ENCODE results near the gene ZMIZ1. TPM values are rescaled to one million over a fixed set of nuclear protein-coding genes. Genes with fewer than 3 reads are reported as not detected.
A peak's percentile ranks its signal among the peaks of the same experiment; 100 is the strongest.

Gene ZMIZ1
- polyA plus RNA-seq, 2 of the 4 experiments (the other 2 are of a cell fraction), result 8.1 to 30.3 TPM

- Histone ChIP-seq H3K4me2 (peak overlapping the region; percentile 68), H3K4me3 (no peak overlapping the region), H3K4me1 (peaks cover 100% of the 10 kb centered on the region), H3K9me3 (no peaks in the 10 kb centered on the region), H3K27ac (peak overlapping the region; percentile 98 to 99)
- TF ChIP-seq FOXS1 (CRISPR knock-in tag; IDR thresholded peaks at IDR 0.05) (no peak), BCL3 (IDR thresholded peaks at IDR 0.05) (no peak), NFE2L2 (conservative IDR thresholded peaks at IDR 0.05; ENCODE audit: low read length) (no peak), FOSB (CRISPR knock-in tag; IDR thresholded peaks at IDR 0.05) (no peak), RNF2 (IDR thresholded peaks at IDR 0.05; ENCODE audit: borderline replicate concordance, low read depth) (no peak), RAD21 (conservative IDR thresholded peaks at IDR 0.05 in 1 of 2, IDR thresholded peaks at IDR 0.05 in 1 of 2) (no peak), JUN (IDR thresholded peaks at IDR 0.05) (no peak), JUNB (IDR thresholded peaks at IDR 0.05) (no peak), EHMT2 (IDR thresholded peaks at IDR 0.05; ENCODE audit: low read depth) (no peak), MAFK (IDR thresholded peaks at IDR 0.05; ENCODE audit: partially characterized antibody) (no peak), HMGXB4 (CRISPR knock-in tag; IDR thresholded peaks at IDR 0.05; ENCODE audit: borderline replicate concordance) (no peak), CHD4 (IDR thresholded peaks at IDR 0.05; ENCODE audit: borderline replicate concordance) (no peak), MAZ (IDR thresholded peaks at IDR 0.05; ENCODE audit: borderline replicate concordance, low read depth, low read length) (no peak), NPAS2 (CRISPR knock-in tag; IDR thresholded peaks at IDR 0.05; ENCODE audit: borderline replicate concordance) (no peak), HEYL (CRISPR knock-in tag; IDR thresholded peaks at IDR 0.05) (no peak)
- POLR2A ChIA-PET, result interaction anchor here (1.3 kb wide), 1 partner anchor 26 kb away, joined by 3 read pairs; no protein-coding TSS in a partner anchor
- ATAC-seq (no peak), DNase-seq (ENCODE audit: low read depth in 1 of 2, low spot score in 1 of 2) (no peak), FAIRE-seq (no peak)
- WGBS (ENCODE audit: missing lambda C conversion rate), result 87% methylated on average over 21 of the region's 22 CpGs
- CTCF ChIA-PET, result interaction anchor here (0.8 to 13.3 kb wide), 11 partner anchors 7 to 1109 kb away, joined by 3 to 154 read pairs (median 6); no protein-coding TSS in a partner anchor
Observed at GRCh38 chr10:79156334-79157274, 87.8 kb downstream of the ZMIZ1 start.

GRCh38 chr10:79158004-79158340 is 89.2 kb downstream of the ZMIZ1 start:
- FAIRE-seq (no peak), DNase-seq (ENCODE audit: low read depth in 1 of 2, low spot score in 1 of 2) (no peak), ATAC-seq (peak in 1 of 2 experiments; percentile 1; a peak in 3 of 6 replicates)
- TF ChIP-seq ZNF302 (CRISPR knock-in tag; IDR thresholded peaks at IDR 0.05), result 0 out of 2 replicates have a peak, but pooled peaks have one; percentile 46
- TF ChIP-seq CBX8 (IDR thresholded peaks at IDR 0.05), result no peak
- TF ChIP-seq KDM1A (IDR thresholded peaks at IDR 0.05; ENCODE audit: low read depth), result no peak
- TF ChIP-seq TFCP2L1 (CRISPR knock-in tag; IDR thresholded peaks at IDR 0.05), result no peak
- 0 out of 2 replicates have a peak, but pooled peaks have one; percentile 45 for TF ChIP-seq TP53 (CRISPR knock-in tag; IDR thresholded peaks at IDR 0.05)
- Histone ChIP-seq H3K4me3 (no peak overlapping the region), H3K4me2 (peak overlapping the region; percentile 68), H3K4me1 (peaks cover 100% of the 10 kb centered on the region), H3K9me3 (no peaks in the 10 kb centered on the region), H3K27ac (peak overlapping the region; percentile 98 to 99)
- 47% methylated on average over 3 of the region's 5 CpGs for WGBS (ENCODE audit: missing lambda C conversion rate)
- ChIA-PET POLR2A (interaction anchor here (0.6 to 1.6 kb wide), 4 partner anchors 25 to 184 kb away, joined by 3 to 5 read pairs (median 3); no protein-coding TSS in a partner anchor), CTCF (interaction anchor here (1.0 to 13.3 kb wide), 10 partner anchors 8 to 1110 kb away, joined by 3 to 154 read pairs (median 6); no protein-coding TSS in a partner anchor)
